Stimulated activated naive CD4-positive, alpha-beta T cell (primary cell): ENCODE measurements around the gene TLN1.

Experiments
- DNase-seq, 6 experiments: peaks; one replicate each; lab custom pipeline; 2025; lab: John Stamatoyannopoulos, UW

The TLN1 gene

GRCh38 chr9:35705836-35706430 is 26.1 kb downstream of the TLN1 start:
- DNase-seq, result no peak

GRCh38 chr9:35705372-35705771 is 26.6 kb downstream of the TLN1 start:
- DNase-seq, result no peak

DNA sequence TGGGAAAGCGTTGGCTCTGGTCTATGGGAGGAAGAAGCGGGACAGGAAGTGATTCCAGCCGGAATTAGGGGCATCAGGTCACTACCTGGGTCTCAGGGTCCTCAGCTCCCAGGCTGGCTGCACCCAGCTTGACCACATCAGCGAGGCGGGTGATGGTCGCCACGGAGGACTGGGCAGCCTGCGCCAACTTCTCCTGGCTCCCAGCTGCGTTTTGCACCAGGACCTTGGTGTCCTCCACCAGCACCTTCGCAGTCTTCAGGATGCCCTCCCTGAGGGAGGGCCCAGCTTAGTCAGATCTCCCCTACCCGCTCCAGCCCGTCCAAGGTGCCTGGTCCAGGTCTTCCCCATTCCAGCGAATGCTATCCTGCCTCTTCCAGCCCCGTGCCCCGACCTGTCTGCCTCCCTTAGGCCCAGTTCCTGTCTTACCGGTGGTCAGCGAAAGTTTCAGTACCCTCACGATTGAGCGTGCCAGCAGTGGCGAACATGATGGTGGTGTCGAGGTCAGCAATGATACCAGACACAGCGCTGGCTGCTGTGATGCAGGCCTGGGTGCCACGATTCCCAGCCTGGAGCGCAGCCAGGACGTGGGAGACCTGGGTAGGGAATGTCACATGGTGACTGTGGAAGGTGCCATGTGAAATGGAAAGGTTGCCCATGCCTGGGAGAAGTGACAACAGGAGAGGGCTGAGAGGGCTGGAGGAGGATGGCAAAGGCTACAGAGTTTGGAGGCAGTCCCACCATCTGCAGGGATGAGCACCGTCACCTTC is 27.9 kb downstream of the TLN1 start:
- DNase-seq, result no peak

- DNase-seq, result no peak
These were observed 29.3 kb downstream of the TLN1 start for GRCh38 chr9:35702696-35703095.

DNA sequence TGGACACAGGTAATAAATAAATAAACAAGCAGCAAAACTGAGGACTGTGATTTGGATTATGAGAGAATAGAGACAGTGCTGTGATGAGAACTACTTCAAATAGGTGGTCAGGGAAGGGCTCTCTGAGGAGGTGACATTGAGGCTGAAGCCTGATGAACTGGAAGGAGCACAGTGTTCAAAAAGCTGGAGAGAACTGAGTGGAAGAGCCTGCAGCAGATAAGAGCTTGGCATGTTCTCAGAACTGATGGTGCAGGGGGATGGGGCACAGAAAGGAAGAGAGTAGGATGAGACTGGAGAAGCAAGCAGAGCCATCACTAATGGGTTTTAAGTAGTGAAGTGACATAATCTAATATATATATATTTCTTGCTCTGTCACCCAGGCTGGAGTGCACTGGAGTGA is 31.1 kb downstream of the TLN1 start:
- DNase-seq, result no peak

DNA sequence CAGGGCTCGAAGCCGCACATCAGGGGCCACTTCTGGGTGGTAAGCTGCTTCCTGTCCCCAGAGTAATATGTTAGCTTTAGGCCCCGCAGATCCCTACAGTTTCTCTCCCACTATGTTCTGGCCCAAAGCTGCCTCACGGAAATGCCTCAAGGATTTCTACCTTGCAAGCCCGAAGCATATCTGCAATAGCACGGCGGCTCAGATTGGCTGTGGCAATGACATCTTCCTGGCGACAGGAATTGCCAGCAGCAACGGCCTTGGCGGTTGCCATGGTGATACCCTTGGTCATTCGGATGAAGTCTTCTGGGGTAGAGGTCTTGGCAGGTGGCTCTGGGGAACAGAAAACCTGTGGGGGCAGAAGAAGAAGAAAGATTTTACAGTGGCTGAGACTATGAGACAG is 32.0 kb downstream of the TLN1 start:
- no peak for DNase-seq

- DNase-seq, result no peak
These were observed 33.8 kb downstream of the TLN1 start for GRCh38 chr9:35698231-35698630.

GRCh38 chr9:35697486-35697885 is 34.5 kb downstream of the TLN1 start:
- no peak for DNase-seq

- peak; percentile 7 to 54 (median 31) for DNase-seq
These were observed 35.3 kb downstream of the TLN1 start for GRCh38 chr9:35696520-35697215.

GRCh38 chr9:35695943-35696401 is 36.0 kb downstream of the TLN1 start:
- DNase-seq, result no peak

DNA sequence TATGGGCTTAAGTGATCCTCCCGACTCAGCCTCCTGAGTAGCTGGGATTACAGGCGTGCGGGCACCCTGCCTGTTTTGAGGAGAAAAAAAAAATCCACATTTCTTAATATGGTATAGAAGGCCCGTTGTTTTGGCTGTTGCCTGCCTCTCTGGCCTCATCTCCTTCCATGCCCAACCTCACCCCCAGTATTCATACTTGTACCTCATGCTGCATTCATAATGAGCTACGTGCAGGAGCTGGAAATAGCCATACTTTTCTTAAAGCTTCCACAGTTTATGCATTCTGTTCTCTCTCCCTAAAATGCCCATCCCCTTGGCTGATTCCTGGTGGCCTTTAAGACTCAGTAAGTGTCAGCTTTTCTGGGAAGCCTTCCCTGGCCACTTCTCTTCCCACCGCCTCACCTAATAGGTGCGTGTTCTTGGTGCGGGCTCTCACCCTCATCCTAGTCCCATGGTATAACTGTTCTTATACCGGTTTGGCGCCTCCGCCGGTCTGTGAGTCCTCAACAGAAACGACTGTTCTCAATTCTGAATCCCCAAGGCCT is 40.2 kb downstream of the TLN1 start:
- no peak for DNase-seq

GRCh38 chr9:35691334-35691650 is 40.7 kb downstream of the TLN1 start:
- DNase-seq, result no peak

DNA sequence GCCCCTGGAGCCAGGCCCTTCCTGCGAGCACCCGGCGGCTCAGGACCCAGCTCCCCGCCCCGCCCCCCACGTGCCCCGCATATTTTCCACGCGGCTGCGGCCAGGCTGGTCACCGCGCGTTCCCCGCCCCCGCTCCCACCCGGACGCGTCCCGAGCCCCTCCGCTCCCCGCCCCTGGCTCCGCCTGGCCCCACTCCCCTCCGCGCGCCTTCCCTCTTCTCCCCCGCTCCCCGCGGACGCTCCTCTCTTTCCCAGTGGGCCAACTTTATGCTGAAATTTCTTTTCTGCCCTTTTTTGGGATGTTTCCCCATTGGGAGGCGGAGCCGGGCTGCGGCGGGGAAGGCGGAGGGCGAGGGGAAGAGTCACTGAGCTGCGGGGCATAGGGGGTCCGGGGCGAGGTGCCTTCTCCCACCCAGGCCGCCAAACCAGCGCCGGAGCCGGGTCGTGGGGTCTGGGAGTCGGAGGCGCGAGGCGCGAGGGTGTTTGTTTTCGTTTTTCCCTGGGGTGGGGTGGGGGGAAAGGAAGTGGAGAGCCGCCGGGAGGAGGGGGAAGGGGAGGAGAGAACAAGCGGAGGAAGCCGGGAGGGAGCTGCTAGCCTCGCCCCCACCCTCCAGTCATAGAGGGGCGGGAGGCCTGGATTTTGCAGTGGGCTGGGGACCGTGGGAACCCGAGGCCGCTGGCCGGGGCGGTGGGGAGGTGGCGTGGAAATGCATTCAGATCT is 41.2 kb downstream of the TLN1 start:
- DNase-seq, result peak in 5 of 6 experiments; percentile 9 to 50 (median 31)

DNA sequence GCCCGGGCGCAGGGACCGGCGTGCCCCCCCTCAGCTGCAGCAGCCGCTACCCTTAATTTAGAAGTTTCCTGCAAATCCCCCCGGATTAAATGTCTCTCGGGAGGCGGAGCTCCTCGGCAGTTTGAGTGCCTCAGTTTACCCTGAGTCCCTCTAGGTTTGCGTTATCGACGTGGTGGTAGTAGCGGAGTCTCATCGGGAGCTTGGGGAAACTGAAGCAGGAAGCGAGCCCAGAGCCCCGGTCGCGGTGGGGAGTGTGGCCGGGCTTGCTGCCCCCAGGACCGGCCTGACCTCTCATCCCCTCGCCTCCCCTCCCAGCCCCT is 41.7 kb downstream of the TLN1 start:
- DNase-seq, result no peak

- no peak for DNase-seq
These were observed 42.3 kb downstream of the TLN1 start, which contains the start of gene TPM2 for GRCh38 chr9:35689542-35690293. TPM2 (minus strand) TSS chr9:35689925; CDS start chr9:35689817, 108 bp downstream.

DNA sequence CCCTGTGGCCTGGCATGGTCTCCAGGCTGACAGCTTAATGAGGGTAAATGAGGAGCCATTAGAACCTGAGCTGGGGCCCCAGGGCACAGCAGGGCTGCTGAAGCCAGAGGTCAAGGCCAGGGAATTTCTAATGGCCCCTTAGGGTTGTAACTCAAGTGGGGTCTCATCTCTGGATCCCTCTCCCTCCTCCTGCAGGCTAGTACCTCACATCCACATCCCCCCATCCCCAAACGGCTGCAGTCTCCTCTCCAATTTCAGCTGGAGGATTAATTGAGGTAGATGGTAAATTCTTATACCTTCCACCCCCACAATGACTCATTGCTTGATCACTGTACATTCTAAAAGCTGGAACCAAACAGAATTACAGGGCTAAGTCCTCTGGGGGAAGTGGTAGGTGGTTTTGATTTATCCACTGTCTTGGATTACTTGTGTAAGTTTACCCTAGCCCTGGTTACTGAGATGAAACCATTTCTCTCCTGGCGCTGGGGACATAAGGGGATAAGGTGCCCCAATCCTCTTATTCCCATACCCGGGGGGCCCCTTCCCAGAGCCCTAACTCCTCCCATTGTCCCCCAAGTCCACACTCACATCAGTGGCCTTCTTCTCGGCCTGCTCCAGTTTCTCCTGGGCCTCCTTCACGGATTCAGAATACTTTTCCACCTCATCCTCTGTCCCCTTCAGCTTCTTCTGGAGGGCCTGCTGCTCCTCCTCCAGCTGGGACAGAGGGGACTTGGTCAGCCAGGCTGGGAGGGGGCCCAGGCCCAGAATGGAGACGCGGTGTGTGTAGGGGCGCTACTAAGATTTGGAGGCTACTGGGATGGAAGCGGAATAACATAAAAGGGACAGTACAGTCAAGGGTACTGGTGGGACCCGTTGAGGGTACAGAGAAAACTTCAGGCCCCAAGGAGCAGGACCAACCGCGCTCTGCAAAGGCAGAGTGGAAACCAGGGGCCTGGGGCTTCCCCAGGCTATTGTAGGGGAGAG is 43.1 kb downstream of the TLN1 start:
- DNase-seq, result no peak

GRCh38 chr9:35687972-35688557 is 43.9 kb downstream of the TLN1 start:
- DNase-seq, result no peak

- no peak for DNase-seq
These were observed 44.7 kb downstream of the TLN1 start for GRCh38 chr9:35687306-35687705.

DNA sequence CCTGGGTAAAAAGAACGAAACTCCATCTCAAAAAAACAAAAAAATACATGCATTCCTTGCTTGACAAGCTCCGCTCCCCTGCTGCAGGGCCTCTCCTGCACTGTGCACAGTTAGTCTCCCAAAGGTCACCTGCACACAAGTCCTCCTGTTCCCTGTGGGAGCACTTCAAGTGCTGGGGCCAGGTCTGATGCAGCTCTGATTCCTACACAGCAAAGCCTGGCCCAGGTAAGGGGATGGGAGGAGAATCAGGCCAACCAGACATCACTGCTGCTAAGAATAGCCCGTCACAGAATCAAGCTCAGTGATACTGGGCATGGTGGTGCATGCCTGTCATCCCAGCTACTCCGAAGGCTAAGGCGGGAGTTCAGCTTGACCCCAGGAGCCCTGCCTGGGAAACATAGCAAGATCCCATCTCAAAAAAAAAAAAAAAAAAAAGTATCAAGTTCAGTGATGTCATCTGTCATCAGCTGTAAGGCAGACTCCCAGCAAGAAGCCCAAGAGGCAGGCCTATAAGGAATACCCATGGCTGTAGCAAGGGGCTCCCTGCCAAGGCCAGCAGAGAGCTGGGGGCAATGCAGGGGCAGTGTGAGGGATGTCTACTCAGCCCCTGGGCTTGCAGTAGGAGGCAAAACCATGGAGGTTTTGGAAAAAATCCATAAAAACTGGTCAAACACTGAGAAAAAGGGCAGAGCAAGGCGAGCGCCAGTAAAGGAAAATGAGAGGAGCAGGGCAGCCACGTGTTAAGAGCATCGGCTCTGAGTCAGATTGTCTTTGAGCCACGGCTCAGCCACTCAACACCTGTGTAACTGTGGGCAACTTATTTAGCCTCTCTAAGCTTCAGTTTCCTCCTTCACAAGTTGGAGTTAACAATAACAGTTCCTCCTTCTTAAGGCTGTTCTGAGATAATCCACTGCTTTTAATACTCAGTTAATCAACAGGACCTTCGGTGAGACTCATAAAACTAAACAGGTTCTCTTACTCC is 45.5 kb downstream of the TLN1 start:
- no peak for DNase-seq
